Measurements from ENCODE around the gene DCDC2.
A peak's percentile ranks its signal among the peaks of the same experiment; 100 is the strongest.

The DCDC2 gene

GRCh38 chr6:24140591-24140990 is 217.3 kb downstream of the DCDC2 start:
- DNase-seq: no peak

GRCh38 chr6:24139639-24140038 is 218.2 kb downstream of the DCDC2 start:
- DNase-seq: no peak

- DNase-seq: no peak
Measured at GRCh38 chr6:24139080-24139479, 218.8 kb downstream of the DCDC2 start.

- no peak for DNase-seq
Measured at GRCh38 chr6:24131751-24132150, 226.1 kb downstream of the DCDC2 start.

- no peak for DNase-seq
Measured at GRCh38 chr6:24127316-24127715, 230.5 kb downstream of the DCDC2 start.

- DNase-seq: peak; percentile 90
Measured at GRCh38 chr6:24126586-24127192, 231.2 kb downstream of the DCDC2 start.

- peak; percentile 38 for DNase-seq
Measured at GRCh38 chr6:24125980-24126379, 231.9 kb downstream of the DCDC2 start, which contains the start of gene NRSN1. NRSN1 (plus strand) TSS chr6:24126215; CDS start chr6:24134328, 8,113 bp downstream.

- DNase-seq: no peak
Measured at GRCh38 chr6:24122139-24122538, 235.7 kb downstream of the DCDC2 start.

Measured in hematopoietic multipotent progenitor cell treated with erythropoietin and hydrocortisone succinate and interleukin-3 and kit ligand, for 4 days (in vitro differentiated cells).